ENCODE data around the gene RAD1. TPM values are rescaled to one million over a fixed set of nuclear protein-coding genes. Genes with fewer than 3 reads are reported as not detected.
A peak's percentile ranks its signal among the peaks of the same experiment; 100 is the strongest.

Gene RAD1
- total and polyA plus RNA-seq, 2 of the 8 experiments (the other 6 are each of a cell fraction or from before 2014, with no cell fraction given): 15.1 to 37.3 TPM

DNA sequence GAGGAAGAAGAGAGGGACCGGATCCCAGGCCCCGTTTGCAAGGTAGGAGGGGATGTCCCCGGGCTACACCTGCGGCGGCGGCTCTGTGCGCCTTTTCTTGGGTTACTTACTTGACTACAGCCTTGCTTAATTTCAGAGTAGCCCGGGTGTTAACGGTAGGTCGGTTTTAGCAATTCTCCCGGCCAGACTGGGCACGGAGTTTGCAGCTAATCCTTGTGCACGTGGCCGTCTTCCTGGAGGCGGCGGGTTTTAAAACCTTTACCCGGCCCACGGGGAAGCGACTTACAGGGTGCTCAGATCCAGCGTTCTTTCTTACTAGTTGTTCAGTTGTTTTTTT lies 520 bp upstream of the RAD1 start:
- Histone ChIP-seq H3K4me3 (ENCODE audit: extremely low read depth in 1 of 4, insufficient read depth in 2 of 4, low read depth in 3 of 4, low read length in 4 of 4) (peak overlapping the region; percentile 86 to 100 (median 96)), H3K36me3 (ENCODE audit: control insufficient read depth in 2 of 4, insufficient read depth in 4 of 4, low read length in 3 of 4) (peaks cover 9 to 46% (median 26%) of the 10 kb centered on the region in 4 experiments), H4K91ac (replicated peaks; ENCODE audit: insufficient read length, low read length) (peak overlapping the region; percentile 97), H2BK120ac (replicated peaks; ENCODE audit: low read depth, low read length) (no peak overlapping the region), H3K23ac (ENCODE audit: insufficient read length) (no peak overlapping the region), H3K4ac (replicated peaks; ENCODE audit: insufficient read length, low read depth, low read length) (no peak overlapping the region), H3K23me2 (ENCODE audit: low read depth, low read length) (peaks cover 10% of the 10 kb centered on the region; the same call in 1 of the 2 replicates), H3K18ac (ENCODE audit: extremely low read depth, low read length) (peak overlapping the region; percentile 92; the same call in 1 of the 2 replicates), H2BK15ac (ENCODE audit: low read length) (no peak overlapping the region), H2BK20ac (ENCODE audit: low read length) (no peak overlapping the region), H3K9ac (replicated peaks in 1 of 4; ENCODE audit: extremely low read depth in 1 of 4, low read depth in 3 of 4, low read length in 3 of 4) (peak overlapping the region; percentile 90 to 99 (median 98)), H3K4me2 (ENCODE audit: insufficient read depth in 1 of 2, low read depth in 2 of 2, low read length in 2 of 2) (peak overlapping the region; percentile 80 to 84), H3K9me3 (ENCODE audit: insufficient read depth in 2 of 2, low read depth in 1 of 2, low read length in 1 of 2) (no peaks in the 10 kb centered on the region), H3K56ac (replicated peaks; ENCODE audit: insufficient read length, low read depth, low read length) (peak overlapping the region; percentile 70), H3K4me1 (replicated peaks in 1 of 4; ENCODE audit: control insufficient read depth in 3 of 4, insufficient read depth in 4 of 4, low read length in 3 of 4) (peaks cover 0 to 3% (median under 1%) of the 10 kb centered on the region in 4 experiments; a peak in 1 of 7 replicates), H4K8ac (ENCODE audit: extremely low read depth, insufficient read depth, low read length) (peak overlapping the region; percentile 99; the same call in 1 of the 2 replicates), H4K5ac (ENCODE audit: insufficient read length, low read depth, low read length) (peak overlapping the region; percentile 80), H3K79me2 (ENCODE audit: control insufficient read depth in 1 of 2, insufficient read depth in 2 of 2, low read length in 2 of 2) (peaks cover 26 to 73% of the 10 kb centered on the region in 2 experiments), H2BK12ac (ENCODE audit: low read depth, low read length) (no peak overlapping the region; the same call in 1 of the 2 replicates), H3K79me1 (ENCODE audit: low read depth, low read length) (no peaks in the 10 kb centered on the region), H3K27me3 (replicated peaks in 1 of 4; ENCODE audit: control insufficient read depth in 3 of 4, extremely low read depth in 1 of 4, insufficient read depth in 3 of 4, low read length in 3 of 4) (no peaks in the 10 kb centered on the region), H3K27ac (ENCODE audit: low read depth, low read length) (peak overlapping the region; percentile 95), H2AFZ (ENCODE audit: low read length) (no peak overlapping the region), H4K20me1 (replicated peaks in 1 of 2; ENCODE audit: control insufficient read depth in 1 of 2, insufficient read depth in 2 of 2, low read length in 2 of 2) (peaks cover 1 to 6% of the 10 kb centered on the region in 2 experiments), H3K14ac (ENCODE audit: insufficient read length) (no peak overlapping the region), H2AK5ac (ENCODE audit: low read depth, low read length) (no peak overlapping the region), H2BK5ac (ENCODE audit: low read depth, low read length) (peak overlapping the region; percentile 94; the same call in 1 of the 2 replicates)
- POLR2A ChIA-PET (ENCODE audit: partially characterized antibody): interaction anchor here (1.0 to 5.1 kb wide), 15 partner anchors 9 to 439 kb away, joined by 3 to 52 read pairs (median 5); partner anchors contain the start of genes DNAJC21, RAI14 and TTC23L
- DNase-seq (ENCODE audit: low read depth in 1 of 2, low spot score in 2 of 2): no peak
- 1% methylated on average over 19 of the region's 20 CpGs; no CpG with 5 or more reads in 1 of the 2 experiments for WGBS, 2 experiments (ENCODE audit: extremely low coverage in 1 of 2, insufficient coverage in 1 of 2, insufficient read length in 1 of 2, insufficient replicate concordance in 2 of 2, low coverage in 1 of 2, low lambda C conversion rate in 2 of 2, missing lambda C conversion rate in 1 of 2)
- TF ChIP-seq KDM5A (IDR thresholded peaks at IDR 0.05; ENCODE audit: low read length): 0 out of 2 replicates have a peak, but pooled peaks have one; percentile 41
- TF ChIP-seq CHD1 (IDR thresholded peaks at IDR 0.05; ENCODE audit: low read depth, low read length): no peak
- TF ChIP-seq SP4 (IDR thresholded peaks at IDR 0.05; ENCODE audit: low read length): peak; percentile 41; the same call in 1 of the 2 replicates
- TF ChIP-seq MAFK (IDR thresholded peaks at IDR 0.05; ENCODE audit: low read depth, low read length): no peak
- no peak for TF ChIP-seq ASH2L (IDR thresholded peaks at IDR 0.05; ENCODE audit: low read length)
- TF ChIP-seq KDM4A (IDR thresholded peaks at IDR 0.05; ENCODE audit: low read depth, low read length, severe bottlenecking): peak; percentile 25
- TF ChIP-seq TEAD4 (IDR thresholded peaks at IDR 0.05; ENCODE audit: low read depth, low read length): no peak
- no peak for TF ChIP-seq E2F6 (IDR thresholded peaks at IDR 0.05)
- TF ChIP-seq SAP30 (IDR thresholded peaks at IDR 0.05; ENCODE audit: insufficient read depth, insufficient replicate concordance, low read length): no peak
- no peak for FAIRE-seq
- CTCF ChIA-PET (ENCODE audit: partially characterized antibody): interaction anchor here (2.3 to 3.9 kb wide), 3 partner anchors 11 to 441 kb away, joined by 8 to 24 read pairs (median 9); no protein-coding TSS in a partner anchor

Measured in H1 (cell line).